Left ventricle myocardium inferior (tissue), 1 donor: ENCODE data around the gene GSC. TPM values are rescaled to one million over a fixed set of nuclear protein-coding genes. Genes with fewer than 3 reads are reported as not detected.

Experiments used
- DNase-seq: peaks from one replicate; pipeline ENCODE4 v3.0.0-alpha.2; 2020
- H3K27ac ChIP-seq: fragments of 200-600 bp; replicated peaks from 2 replicates; pipeline ENCODE4 v1.8.0; 2021
- H3K27me3 ChIP-seq: fragments of 200-600 bp; 2 replicates; pipeline ENCODE4 v1.8.0; 2021; ENCODE audit warnings: low read depth
- H3K36me3 ChIP-seq: fragments of 200-600 bp; 2 replicates; pipeline ENCODE4 v1.8.0; 2021
- H3K4me1 ChIP-seq: fragments of 200-600 bp; 2 replicates; pipeline ENCODE4 v1.8.0; 2021
- H3K4me3 ChIP-seq: fragments of 200-600 bp; 2 replicates; pipeline ENCODE4 v1.8.0; 2021; ENCODE audit warnings: mild to moderate bottlenecking, moderate library complexity
- H3K9me3 ChIP-seq: fragments of 200-600 bp; replicated peaks from 2 replicates; pipeline ENCODE4 v1.8.0; 2021
- CTCF ChIP-seq: fragments of 200-600 bp; IDR thresholded peaks from 2 replicates; pipeline ENCODE4 v1.8.0; 2021; ENCODE audit warnings: antibody characterized with exemption, mild to moderate bottlenecking, borderline replicate concordance
- intact Hi-C: fragments of 100-400 bp; cut with micrococcal nuclease; formaldehyde crosslinking; loops from one replicate; pipeline ENCODE4 v1.11.0; 2022
- total RNA-seq: library from RNA; stranded (reverse); fragmentation: NEBNext Ultra II Directional; extraction: Animal tissue kit (Norgen Biotek cat#: 25700); gene quantifications from one replicate; pipeline ENCODE4 v1.2.1, GENCODE V29; 2021
- donor health status: DM: no; HTN: yes; CAD: no; lungs with severe emphysema.

The GSC gene
- total RNA-seq, 1 donor from 2014 or later: 0.66 TPM

GRCh38 chr14:94756310-94756882 is 13.5 kb downstream of the GSC start:
- H3K9me3 ChIP-seq: no peaks in the 10 kb centered on the region
- intact Hi-C loops: no loop called here
- H3K27me3 ChIP-seq: peaks cover 71% of the 10 kb centered on the region
- TF ChIP-seq CTCF: no peak
- DNase-seq: no peak
- H3K27ac ChIP-seq: no peak overlapping the region
- H3K4me1 ChIP-seq: no peaks in the 10 kb centered on the region
- H3K4me3 ChIP-seq: no peak overlapping the region
- no peaks in the 10 kb centered on the region for H3K36me3 ChIP-seq

GRCh38 chr14:94754391-94754942 is 15.4 kb downstream of the GSC start:
- DNase-seq: no peak
- TF ChIP-seq CTCF: no peak
- Histone ChIP-seq H3K9me3 (no peaks in the 10 kb centered on the region), H3K36me3 (no peaks in the 10 kb centered on the region), H3K27ac (no peak overlapping the region), H3K4me3 (no peak overlapping the region), H3K27me3 (peaks cover 71% of the 10 kb centered on the region), H3K4me1 (no peaks in the 10 kb centered on the region)
- intact Hi-C loops: no loop called here

GRCh38 chr14:94752591-94753436 is 17.1 kb downstream of the GSC start:
- Histone ChIP-seq H3K27ac (peak overlapping the region; percentile 66), H3K36me3 (no peaks in the 10 kb centered on the region), H3K4me1 (no peaks in the 10 kb centered on the region), H3K9me3 (no peaks in the 10 kb centered on the region), H3K27me3 (peaks cover 63% of the 10 kb centered on the region), H3K4me3 (no peak overlapping the region)
- intact Hi-C loops: no loop called here
- DNase-seq: peak; percentile 40
- TF ChIP-seq CTCF: no peak

- no peak for TF ChIP-seq CTCF
- peaks cover 63% of the 10 kb centered on the region for H3K27me3 ChIP-seq
- intact Hi-C loops: no loop called here
- no peak for DNase-seq
- H3K4me3 ChIP-seq: no peak overlapping the region
- no peaks in the 10 kb centered on the region for H3K9me3 ChIP-seq
- H3K27ac ChIP-seq: peak overlapping the region; percentile 66
- no peaks in the 10 kb centered on the region for H3K4me1 ChIP-seq
- H3K36me3 ChIP-seq: no peaks in the 10 kb centered on the region
Measured at GRCh38 chr14:94751956-94752355, 18.0 kb downstream of the GSC start.

- H3K9me3 ChIP-seq: no peaks in the 10 kb centered on the region
- intact Hi-C loops: no loop called here
- H3K27ac ChIP-seq: no peak overlapping the region
- no peak overlapping the region for H3K4me3 ChIP-seq
- H3K27me3 ChIP-seq: peaks cover 61% of the 10 kb centered on the region
- DNase-seq: no peak
- H3K36me3 ChIP-seq: no peaks in the 10 kb centered on the region
- no peaks in the 10 kb centered on the region for H3K4me1 ChIP-seq
- no peak for TF ChIP-seq CTCF
Measured at GRCh38 chr14:94751321-94751720, 18.6 kb downstream of the GSC start.
